Gastrocnemius medialis (tissue), 4 donors: ENCODE results near the gene MAPKAP1.
"Not testable (repeated sequence)": the region's sequence is repeated elsewhere in the genome, so short reads cannot be mapped to it uniquely, and the experiment has no call there.

Experiments used
- POLR2A ChIP-seq, 2 donors: fragments of 450-650 bp; IDR thresholded peaks; one replicate each; pipeline ENCODE4 v1.6.1; 2017; ENCODE audit warnings: antibody characterized with exemption in 2 of 2, mild to moderate bottlenecking in 2 of 2, moderate library complexity in 2 of 2
- TF ChIP-seq, protein P1 (sequence below), 5 experiments: fragments of 450-650 bp in 3 of 5; fragments of 200-600 bp in 2 of 5; sonication (generic) in 2 of 5; IDR thresholded peaks in 4 of 5; conservative IDR thresholded peaks in 1 of 5; 1 replicate in 4 of 5; 2 replicates in 1 of 5; pipeline ENCODE4 v1.5.1; 2016 to 2019; ENCODE audit warnings: antibody characterized with exemption in 5 of 5, mild to moderate bottlenecking in 3 of 5, moderate library complexity in 3 of 5

DNA sequence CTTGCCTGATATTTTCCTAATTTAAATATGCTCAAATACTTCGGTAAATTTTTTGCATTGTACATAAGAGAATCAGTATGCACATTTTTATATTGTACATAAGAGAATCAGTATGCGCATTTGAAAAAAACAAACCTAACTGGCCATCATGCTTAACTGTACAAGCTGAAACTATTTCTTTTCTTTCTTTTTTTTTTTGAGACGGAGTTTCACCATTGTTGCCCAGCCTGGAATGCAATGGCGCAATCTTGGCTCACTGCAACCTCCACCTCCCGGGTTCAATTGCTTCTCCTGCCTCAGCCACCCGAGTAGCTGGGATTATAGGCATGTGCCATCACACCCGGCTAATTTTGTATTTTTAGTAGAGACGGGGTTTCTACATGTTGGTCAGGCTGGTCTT, 11.5 kb downstream of the MAPKAP1 start:
- TF ChIP-seq, protein P1, sequence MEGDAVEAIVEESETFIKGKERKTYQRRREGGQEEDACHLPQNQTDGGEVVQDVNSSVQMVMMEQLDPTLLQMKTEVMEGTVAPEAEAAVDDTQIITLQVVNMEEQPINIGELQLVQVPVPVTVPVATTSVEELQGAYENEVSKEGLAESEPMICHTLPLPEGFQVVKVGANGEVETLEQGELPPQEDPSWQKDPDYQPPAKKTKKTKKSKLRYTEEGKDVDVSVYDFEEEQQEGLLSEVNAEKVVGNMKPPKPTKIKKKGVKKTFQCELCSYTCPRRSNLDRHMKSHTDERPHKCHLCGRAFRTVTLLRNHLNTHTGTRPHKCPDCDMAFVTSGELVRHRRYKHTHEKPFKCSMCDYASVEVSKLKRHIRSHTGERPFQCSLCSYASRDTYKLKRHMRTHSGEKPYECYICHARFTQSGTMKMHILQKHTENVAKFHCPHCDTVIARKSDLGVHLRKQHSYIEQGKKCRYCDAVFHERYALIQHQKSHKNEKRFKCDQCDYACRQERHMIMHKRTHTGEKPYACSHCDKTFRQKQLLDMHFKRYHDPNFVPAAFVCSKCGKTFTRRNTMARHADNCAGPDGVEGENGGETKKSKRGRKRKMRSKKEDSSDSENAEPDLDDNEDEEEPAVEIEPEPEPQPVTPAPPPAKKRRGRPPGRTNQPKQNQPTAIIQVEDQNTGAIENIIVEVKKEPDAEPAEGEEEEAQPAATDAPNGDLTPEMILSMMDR (IDR thresholded peaks at IDR 0.05 in 4 of 5, conservative IDR thresholded peaks at IDR 0.05 in 1 of 5): not testable (repeated sequence)
- TF ChIP-seq POLR2A (IDR thresholded peaks at IDR 0.05): not testable (repeated sequence)
